ENCODE results near the gene SIK3.

Gene SIK3

DNA sequence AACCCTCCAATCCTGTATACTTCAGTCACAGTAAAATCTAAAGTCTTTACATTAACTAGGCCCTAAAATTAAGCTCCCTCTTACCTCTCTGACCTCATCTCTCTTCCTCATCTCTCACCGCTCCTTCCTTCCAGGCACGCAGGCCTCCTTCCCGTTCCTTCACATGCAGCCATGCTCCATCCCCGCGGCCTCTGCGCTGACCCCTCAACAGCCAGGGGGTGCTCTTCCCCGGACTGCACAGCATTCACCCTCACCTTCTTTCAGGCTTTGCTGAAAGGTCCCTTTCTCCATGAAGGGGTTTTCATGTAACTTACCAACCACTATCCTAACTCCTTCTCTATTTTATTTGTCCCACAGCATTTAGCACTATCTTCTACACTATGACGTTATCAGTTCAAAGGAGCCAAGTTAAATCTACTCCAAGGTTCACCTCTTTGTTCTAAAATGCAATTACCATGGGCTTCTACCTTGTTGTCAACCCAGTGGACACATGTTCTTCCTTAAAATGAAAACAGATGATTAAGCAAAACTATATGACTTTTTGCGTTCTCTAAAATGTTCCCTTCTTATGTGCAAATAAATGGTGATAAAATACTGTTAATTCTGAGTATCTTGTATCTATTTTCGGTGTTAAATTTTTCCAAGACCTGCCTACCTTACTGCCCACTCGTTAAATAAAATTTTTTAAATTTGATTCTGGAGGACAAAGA is 203.0 kb downstream of the SIK3 start:
- no peak for DNase-seq (ENCODE audit: low spot score)

- DNase-seq (ENCODE audit: low spot score): no peak
Measured at GRCh38 chr11:116893906-116894305, 204.3 kb downstream of the SIK3 start.

DNA sequence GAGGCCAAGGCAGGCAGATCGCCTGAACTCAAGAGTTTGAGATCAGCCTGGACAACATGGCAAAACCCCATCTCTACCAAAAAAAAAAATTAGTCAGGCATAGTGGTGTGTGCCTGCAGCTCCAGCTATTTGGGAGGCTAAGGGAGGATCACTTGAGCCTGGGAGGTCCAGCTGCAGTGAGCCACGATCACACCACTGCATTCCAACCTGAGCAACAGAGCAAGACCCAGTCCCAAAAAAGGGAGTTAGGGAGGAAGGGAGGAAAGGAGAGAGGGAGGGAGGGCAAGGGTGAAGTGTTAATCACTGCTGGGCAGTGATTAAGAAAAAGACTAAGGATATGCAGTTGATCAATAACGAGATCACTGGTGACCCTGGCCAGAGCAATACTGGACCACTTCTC is 204.8 kb downstream of the SIK3 start:
- no peak for DNase-seq (ENCODE audit: low spot score)

- no peak for DNase-seq (ENCODE audit: low spot score)
Measured at GRCh38 chr11:116892374-116892773, 205.9 kb downstream of the SIK3 start.

DNA sequence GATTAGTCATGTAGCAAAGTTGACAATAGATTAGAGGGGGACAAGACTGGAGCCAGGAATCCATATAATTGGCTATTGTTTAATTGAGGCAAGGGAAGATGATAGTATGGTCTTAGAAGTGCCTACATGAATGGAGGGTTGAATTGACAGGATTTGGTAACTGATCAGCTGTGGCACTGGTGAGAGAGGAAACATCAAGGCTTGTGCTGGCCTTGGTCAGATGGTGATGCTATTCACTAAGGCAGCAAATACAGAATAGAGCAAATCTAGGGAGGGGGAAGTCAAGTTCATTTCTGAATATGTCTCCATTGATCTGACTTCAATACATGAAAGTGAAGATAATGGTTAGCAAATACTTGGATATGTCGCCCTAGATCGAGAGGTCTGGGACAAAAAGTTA is 206.5 kb downstream of the SIK3 start:
- DNase-seq (ENCODE audit: low spot score): no peak

GRCh38 chr11:116890607-116891006 is 207.6 kb downstream of the SIK3 start:
- DNase-seq (ENCODE audit: low spot score): no peak

- peak; percentile 32 for DNase-seq (ENCODE audit: low spot score)
Measured at GRCh38 chr11:116890193-116890592, 208.0 kb downstream of the SIK3 start.

- no peak for DNase-seq (ENCODE audit: low spot score)
Measured at GRCh38 chr11:116888884-116889549, 209.2 kb downstream of the SIK3 start.

DNA sequence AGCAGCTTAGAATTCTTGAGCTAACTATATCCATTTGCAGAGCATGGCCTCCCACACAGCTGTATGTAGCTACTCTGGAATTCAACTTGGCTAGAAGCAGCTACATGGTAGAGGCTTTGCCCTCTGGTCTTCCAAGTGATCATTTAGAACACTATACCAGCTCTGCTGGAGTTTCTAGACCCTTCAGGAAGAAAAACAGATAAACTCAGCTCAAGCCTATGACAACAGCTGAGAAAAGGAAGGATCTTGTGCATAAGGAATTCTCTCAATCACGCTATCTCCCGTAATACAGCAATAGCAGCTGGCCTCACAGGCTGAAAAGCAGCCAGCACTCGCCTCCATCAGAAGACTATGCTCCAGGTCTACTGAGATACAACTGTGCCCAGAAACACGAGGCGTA is 210.2 kb downstream of the SIK3 start:
- DNase-seq (ENCODE audit: low spot score): no peak

- DNase-seq (ENCODE audit: low spot score): no peak
Measured at GRCh38 chr11:116885951-116886655, 212.1 kb downstream of the SIK3 start.

DNA sequence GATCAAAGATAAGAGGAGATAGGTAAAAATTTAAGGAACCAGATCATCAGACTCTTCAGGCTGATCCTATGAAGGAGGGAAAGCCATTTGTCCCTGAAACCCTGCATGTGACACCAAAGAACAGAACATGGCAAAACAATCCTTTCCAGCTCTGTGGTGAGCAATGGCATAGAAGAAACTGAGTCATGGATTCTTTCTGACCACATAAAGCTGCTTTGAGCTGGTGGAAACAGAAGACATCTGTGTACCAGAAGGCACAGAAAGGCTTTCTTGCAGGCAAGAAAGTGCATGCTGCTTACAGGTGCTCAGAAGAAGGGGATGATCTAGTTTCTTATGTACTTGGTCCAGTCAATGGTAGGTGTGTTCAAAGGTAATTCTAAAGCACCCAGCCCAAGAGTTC is 215.8 kb downstream of the SIK3 start:
- DNase-seq (ENCODE audit: low spot score): no peak

DNA sequence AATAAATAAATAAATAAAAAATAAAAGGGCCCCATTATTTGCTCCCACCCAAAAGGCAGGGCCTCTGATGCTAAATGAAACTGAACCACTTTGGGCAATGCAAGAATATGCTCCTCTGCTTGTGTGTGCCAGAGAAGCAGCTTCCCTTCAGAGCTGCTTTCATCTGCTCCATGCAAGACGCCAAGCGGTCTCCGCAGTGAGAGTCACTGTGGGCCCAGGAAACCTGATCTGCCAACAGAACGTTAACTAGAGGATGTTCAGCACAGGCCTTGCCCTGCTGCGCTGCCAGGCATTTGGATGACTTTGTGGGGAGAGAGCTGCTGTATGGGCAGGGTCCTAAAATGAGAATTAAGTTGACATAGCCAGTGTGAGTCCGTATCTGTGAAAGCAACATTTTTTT is 217.1 kb downstream of the SIK3 start:
- DNase-seq (ENCODE audit: low spot score): no peak

DNA sequence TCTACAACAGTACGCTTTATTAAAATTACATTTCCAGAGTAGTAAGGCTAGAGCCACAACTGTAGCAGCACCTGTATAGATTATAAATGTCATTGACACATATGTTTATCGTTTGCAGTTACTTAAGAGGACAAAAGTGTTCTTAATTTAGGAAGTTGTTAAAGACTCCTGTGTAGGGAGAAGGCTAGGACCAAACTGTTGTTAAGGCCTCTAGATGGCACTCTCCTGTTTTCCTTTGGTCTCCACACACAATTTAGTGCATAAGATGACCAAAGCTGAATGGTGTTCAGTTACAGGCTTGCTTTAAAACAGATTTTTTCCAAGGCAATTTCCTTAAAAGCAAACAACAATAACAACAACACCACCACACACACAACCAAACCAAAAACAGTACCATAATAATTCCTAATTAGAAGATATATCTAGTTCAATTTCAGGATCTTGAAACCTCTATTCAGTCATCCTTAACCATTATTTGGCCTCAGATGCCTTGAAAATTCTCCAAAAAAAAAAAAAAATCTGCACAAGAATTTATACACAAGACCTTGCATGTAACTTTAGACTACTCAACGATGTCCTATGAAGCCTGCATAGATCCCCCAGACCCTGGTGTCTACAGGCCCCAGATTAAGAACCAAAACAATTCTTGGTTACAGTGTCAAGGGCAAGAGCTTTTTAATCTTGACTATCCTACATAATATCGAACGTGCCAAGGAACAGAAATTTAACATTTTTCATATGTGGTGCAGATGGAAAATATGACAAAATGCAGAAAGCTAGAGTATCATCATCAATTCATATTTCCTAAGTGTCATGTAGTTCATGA is 218.2 kb downstream of the SIK3 start:
- peak; percentile 51 for DNase-seq (ENCODE audit: low spot score)

DNA sequence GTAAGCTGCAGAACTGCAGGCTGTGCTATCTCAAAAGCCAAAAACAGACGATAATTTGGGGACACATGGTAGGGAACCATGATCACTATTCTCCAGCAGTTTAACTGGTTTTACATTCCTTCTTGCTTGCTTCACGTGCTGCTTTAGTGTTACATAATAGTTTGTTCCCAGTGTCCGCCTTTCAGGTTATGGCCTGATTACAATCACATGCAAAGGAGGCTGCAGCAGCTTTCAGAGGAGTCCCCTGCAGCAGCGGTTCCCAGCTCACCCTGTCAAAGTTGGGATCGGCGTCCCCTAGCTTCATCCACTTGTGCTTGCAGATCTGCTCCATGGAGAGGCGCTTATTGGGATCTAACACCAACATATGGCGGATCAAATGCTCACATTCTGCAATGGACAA is 221.6 kb downstream of the SIK3 start:
- DNase-seq (ENCODE audit: low spot score): no peak

- no peak for DNase-seq (ENCODE audit: low spot score)
Measured at GRCh38 chr11:116875194-116875593, 223.0 kb downstream of the SIK3 start.

GRCh38 chr11:116874251-116874650 is 224.0 kb downstream of the SIK3 start:
- DNase-seq (ENCODE audit: low spot score): no peak

DNA sequence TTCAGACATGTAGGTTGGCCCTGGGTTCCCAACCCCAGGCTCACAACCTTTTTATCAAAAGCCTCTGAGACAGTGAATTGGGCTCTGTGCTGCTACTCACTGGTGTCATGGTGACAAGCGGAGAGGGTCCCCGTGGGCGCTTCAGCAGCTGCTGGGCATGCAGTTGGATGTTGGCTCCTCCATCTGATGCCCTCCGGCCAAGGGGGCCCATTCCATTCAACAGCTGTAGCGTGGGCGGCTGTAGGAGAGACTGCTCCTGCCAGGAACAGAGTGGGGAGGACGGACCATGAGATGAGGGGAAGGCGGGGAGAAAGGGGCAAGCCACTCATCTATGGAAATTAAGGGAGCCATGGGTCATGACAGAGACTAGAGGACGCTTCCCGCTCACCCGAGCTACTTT is 224.8 kb downstream of the SIK3 start:
- no peak for DNase-seq (ENCODE audit: low spot score)

DNA sequence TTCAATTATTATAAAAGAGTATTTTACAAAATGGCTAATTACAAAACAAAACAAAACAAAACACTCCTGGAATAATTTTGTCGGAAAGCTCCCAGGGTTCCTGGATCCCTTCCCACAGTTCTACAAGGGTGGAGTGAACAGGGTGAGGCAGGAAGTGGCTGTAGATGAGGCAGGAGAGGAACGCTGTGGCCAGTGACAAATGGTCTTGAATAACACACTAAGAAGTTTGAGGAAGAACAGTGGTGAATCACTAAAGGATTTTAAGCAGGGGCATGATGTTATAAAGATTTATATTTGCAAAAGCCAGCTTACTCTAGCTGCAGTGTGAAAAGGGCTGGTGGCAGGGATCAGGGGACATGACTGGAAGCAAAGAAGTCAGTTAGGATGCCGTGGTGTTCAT is 227.0 kb downstream of the SIK3 start:
- no peak for DNase-seq (ENCODE audit: low spot score)

DNA sequence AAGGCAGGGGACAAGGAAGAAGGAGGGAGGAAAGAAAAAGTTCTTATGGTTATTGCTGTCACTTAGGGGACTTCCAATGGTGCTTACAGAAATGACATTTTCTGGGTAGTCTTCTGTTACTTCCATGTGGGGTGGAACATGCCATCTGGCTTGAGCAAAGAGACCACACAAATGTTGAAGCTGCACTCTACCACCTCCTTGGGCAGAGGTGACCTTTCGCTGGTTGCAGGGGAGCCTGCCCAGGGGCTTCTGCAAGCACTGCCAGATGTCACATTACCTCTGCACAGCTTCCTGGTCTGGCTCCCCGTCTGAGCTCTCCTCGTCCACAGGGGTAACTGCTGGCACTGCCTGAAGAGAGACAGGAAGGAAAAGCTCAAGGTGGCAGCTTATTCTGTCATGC is 228.2 kb downstream of the SIK3 start:
- DNase-seq (ENCODE audit: low spot score): no peak

- no peak for DNase-seq (ENCODE audit: low spot score)
Measured at GRCh38 chr11:116869610-116870009, 228.6 kb downstream of the SIK3 start.

DNA sequence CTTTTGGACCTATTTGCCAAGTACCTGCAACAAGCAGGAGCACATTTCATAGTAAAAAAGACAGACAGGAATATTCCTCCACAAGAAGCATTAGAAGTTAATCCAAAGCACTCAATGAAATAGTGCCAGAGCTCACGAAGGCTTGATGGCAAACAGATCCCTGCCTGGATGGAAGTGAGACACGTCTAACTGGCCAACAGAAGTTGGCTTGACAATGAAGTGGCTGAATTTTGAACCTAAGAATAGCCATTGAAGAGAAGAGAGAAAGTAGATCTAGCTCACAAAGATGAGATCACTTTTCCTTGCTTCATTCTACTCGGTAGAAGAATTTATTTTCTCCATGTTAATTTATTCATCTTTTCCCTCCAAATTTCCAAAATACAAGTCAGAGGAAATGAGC is 230.2 kb downstream of the SIK3 start:
- DNase-seq (ENCODE audit: low spot score): no peak

- DNase-seq (ENCODE audit: low spot score): no peak
Measured at GRCh38 chr11:116867619-116868018, 230.6 kb downstream of the SIK3 start.
